HG02970 (cell line): ENCODE measurements around the gene RAB13.

Source experiments
- ATAC-seq: cut with Tn5 transposase; IDR thresholded peaks from one replicate; pipeline ENCODE4 v1.9.1; 2021; ENCODE audit warnings: mild to moderate bottlenecking, moderate library complexity, moderate number of reproducible peaks; ENCODE audit not compliant: unreplicated experiment, low FRiP score

RAB13 gene

DNA sequence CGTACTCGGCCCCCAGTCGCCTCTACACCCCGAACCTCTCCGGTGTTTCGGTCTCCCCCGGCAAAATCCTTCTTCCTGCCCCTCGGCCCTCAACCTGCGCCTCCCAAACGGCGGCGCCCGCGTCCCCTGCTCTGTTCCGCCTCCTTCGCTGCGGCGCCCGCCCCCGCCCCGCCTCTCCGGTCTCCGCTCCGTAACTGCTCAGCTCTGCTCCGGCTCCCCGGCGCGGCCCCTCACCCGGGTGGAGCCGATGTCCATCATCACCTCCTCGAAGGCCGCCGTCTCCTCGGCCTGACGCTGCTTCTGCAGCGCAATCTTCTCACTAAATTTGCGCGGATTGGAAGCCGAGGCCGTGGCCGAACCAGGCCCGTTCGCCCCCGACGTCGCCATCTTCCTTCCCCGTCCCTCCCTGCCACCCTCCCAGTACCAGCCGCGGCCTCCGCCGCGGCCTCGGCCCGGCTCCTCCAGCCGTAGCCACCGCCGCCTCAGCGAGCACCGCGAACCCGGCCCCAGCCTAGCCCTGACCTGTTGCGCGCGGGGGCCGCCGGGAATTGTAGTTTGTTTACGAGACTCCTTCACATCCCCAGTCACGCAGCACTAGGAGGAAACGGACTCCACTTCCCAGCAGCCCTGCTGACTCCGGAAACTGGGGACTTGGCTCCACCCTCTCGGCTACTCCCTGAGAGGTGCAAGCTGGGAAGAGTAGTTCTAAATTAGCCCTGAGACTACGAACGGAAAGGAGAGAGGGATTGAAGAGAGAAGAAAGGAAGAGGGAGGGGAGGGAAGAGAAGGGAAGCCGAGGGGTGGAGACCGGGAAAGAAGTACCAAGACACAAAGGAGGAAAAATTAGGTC is 27.8 kb downstream of the RAB13 start, which contains the start of gene CRTC2:
Gene CRTC2, minus strand, starts transcription at position 502 of the 850 bp plus-strand sequence. Its CDS starts 115 bp downstream, at position 387.
- peak; percentile 76 for ATAC-seq

DNA sequence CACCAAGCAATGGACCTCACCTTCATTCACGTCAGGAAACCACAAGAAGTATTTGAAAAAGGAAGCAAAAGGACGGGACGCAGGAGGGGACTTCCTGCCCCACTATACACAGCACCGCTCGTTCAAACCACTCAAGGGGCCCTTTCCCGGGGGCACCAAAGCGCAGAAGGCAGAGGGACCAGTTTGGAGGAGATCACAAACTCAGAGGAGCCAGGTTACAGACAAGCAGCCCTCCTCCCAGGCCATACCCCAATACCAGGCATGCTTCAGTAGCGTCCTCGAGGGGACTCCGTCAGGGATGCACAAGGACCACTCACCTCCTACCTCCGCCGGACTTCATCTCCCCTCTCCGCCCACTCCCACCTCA is 28.4 kb downstream of the RAB13 start:
- ATAC-seq: peak; percentile 3

DNA sequence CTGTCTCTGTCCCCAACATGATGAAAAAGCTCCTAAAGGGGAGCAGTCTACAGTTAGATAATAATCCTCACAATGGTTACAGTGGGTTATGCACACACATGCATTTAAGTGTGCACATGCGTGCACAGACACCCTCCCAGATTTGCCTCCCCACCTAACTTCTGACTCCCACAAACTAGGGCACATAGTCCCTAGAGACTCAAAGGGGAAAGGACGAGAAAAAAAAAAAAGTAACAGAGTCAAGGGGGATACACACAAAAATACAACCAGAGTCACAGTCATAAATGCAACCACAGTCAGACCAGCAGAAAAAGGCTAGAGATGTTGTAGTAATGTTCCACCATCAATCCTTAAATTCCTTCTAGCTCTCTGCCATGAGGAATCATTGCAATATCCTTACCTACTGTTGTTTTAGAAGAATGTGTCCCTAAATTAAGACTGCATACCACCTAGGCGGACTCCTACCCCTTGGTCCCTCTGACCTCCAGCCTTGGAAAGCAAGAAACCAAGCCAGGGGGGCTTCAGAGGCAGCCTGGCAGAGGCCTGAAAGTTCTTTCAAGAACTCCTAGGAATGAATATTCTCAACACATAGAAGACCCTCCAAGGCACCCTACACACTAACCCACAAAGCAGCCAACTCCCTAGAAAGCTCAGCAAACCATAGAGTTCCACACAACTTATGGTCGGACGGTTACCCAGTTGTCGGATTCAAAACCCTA is 29.0 kb downstream of the RAB13 start:
- ATAC-seq: no peak

DNA sequence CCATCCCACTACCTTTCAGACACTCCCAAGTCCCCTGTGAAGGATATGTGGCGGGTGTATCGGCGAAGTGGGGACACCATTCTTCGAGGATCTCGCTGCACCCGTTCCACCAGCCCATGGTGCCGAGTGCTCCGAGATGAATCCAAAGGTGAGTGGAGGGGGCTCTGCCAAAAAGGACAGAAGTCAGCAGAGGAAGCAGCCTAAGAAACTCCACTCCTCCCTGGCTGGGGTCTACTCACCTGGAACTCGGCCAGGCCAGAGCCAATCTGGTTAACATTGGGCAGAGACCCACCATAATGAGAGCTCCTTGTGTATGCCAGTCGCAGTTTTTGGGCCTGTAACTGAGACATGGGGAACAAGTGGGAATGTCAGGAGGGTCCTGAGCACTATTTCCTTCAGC is 31.3 kb downstream of the RAB13 start:
- no peak for ATAC-seq

DNA sequence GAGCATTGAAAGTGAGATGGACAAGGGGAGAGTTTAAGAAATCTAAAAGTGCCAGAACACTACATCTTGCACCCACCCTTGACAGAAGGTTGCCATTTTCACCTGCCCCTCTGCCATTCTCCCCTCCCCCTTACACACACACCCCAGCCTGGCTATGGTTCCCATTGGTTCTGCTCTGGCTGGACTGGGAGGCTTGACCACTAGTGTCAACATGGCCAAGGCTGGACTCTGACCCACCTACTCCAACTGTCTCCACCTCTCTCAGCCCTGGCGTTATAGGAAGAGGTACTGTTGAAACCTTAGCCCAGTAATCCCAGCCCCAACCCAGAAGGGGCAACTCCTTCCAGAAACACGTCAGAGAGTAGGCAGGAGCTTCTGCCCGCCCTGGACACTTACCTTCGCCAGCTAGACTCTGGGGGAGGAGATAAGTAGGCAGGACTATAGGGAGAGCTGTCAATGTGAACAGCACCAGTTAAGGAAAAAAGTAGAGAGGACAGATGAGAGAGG is 32.2 kb downstream of the RAB13 start:
- ATAC-seq: no peak

DNA sequence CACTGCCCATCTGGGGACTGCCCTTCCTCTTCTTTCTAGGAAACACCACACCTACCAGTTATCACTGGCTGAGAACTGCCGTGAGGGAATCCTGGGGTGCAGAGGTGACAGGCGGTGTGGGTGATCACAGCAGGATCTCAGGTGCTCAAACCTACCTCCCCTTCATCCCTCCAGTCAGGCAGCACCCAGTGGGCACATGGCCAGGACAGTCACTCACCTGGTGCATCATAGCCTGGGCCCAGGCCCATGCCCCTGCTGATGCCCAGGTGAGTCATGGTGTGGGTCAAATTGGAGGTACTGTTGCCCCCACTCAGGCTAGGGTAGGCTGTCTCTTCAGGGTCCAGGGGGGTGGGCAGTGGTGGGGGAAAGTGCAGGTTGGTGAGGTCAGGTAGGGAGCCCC is 34.3 kb downstream of the RAB13 start:
- no peak for ATAC-seq

DNA sequence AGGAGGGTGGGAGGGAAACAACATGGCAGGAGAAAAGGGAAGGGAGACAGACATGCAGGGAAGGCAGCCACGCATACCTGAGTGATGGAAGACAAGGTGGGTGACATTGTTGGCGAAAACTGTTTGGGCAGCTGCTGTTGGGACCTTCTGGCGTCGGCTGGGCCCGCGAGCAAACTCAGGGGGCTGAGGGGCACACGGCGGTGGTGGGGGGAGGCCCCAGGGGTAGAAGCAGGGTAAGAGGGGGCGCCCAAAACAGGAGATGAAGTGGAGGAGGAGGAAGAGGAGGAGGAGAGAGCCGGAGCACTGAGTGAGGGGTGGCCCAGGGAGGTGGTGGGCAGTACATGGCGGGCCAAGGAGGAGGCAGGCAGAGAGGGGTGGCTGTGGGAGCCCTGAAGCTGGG is 35.0 kb downstream of the RAB13 start:
- ATAC-seq: no peak

DNA sequence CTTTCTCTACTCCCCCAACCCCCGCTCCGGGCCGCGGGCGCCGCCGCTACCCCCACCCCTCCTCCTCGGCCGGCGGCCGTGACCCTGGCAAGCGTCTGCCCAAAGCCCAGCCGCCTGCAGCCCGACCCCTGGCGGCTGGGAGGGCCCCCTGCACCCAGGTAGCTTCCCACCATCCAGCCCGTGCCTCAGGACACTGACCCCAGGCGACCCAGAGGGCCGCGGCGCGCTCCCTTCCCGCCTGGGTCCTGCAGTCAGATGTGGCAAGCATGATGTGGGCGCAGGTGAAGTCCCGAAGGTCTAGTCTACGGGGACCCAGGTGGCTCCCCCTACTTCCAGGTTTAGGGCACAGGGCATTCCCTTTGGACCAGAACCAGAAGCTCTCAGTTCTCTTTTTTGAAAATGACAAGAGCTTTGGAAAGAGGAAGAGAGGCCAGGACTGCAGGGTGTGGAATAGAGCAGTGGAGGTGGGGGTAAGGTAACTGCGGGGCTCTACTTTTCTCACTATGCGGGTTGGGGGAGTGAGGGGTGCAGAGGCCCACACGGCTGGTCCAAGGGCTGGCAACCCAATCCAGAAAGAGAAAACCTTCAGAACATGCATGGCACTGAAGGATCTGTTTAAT is 39.4 kb downstream of the RAB13 start, which contains the start of gene DENND4B:
Gene DENND4B, minus strand, starts transcription at position 97 of the 620 bp plus-strand sequence. CDS start 2,344 bp downstream, outside the sequence.
- ATAC-seq: peak; percentile 49

DNA sequence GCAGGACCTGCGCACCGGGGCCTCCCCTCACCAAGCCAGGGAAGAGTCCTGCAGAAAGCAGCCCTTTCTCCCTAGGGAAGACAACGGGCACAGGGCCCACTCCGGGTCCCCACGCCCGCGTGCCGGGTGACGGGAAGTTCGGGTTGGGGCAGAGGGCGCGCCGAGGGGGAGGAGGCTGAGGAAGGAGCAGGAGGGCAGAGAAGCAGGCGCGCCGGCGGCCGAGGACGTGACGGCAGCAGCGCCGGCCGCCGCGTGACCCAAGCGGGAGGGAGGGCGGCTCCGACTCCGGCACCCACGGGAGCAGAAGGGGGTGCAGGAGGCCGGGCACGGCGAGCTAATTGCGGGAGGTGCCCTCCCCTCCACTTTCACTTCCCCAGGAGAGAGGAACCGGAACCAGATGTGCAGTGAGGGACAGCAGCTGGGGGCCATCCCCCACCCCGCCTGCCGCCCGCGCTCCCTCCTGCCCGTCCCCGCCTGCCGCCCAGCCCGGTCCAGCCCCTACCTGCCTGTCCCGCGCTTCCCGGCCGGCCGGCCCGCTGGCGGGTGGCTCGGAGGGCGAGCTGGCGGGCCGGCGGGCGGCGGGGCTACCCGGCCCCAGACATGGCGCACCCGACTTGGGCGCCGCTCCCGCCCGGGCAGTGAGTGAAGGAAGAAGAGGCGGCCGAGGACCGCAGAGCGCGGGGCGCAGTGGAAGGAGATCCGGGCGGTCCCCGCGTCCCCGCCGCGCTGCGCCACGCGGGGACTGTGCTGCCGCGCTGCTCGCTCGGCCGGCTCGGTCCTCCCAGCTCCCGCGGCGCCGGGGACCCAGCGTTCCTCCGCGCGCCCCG is 40.1 kb downstream of the RAB13 start:
- ATAC-seq: peak; percentile 63

DNA sequence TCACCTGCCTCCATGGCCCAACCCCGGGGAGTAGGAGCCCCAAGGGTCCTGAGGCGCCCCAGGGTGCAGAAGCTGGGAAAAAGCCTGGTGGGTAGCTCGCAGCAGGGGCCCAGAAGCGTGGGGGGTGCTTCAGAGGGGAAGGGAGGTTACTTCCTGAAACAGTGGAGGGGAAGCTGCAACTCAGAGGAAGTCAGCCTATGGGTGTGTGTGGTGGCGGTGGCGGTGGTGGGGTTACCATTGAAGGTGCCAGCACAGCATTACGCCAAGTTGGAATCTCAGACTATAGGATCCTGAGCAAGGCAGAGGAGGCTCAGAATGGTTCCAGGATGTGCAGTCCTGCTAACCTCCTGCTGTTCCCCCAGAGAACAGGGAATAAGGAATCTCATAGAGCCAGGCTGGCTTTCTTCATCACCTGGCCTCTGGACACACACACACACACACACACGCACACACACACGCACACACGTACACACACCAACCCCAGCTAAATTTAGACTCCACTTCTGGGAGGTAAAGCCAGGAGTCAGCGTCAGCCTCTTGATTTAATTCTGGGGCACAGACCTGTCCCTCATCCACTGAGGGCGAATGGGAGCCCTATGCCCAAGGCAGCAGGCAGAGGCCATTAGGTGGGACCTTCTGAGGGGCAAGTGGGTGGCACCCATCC is 40.9 kb downstream of the RAB13 start:
- ATAC-seq: no peak

DNA sequence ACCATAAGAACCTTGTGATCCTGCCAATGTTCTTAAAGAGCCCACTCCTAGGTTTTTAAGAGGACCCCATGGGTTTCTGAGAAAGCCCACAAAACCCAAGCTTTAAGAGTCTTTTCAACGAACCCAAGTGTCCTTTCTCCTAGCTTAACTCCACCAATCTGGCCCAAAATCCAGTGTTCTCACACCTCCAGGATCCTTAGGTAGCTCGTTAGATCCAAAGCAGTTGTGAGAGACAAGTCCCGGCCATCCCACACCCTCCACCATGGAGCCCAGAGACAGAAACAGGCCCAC is 41.4 kb downstream of the RAB13 start:
- ATAC-seq: no peak

DNA sequence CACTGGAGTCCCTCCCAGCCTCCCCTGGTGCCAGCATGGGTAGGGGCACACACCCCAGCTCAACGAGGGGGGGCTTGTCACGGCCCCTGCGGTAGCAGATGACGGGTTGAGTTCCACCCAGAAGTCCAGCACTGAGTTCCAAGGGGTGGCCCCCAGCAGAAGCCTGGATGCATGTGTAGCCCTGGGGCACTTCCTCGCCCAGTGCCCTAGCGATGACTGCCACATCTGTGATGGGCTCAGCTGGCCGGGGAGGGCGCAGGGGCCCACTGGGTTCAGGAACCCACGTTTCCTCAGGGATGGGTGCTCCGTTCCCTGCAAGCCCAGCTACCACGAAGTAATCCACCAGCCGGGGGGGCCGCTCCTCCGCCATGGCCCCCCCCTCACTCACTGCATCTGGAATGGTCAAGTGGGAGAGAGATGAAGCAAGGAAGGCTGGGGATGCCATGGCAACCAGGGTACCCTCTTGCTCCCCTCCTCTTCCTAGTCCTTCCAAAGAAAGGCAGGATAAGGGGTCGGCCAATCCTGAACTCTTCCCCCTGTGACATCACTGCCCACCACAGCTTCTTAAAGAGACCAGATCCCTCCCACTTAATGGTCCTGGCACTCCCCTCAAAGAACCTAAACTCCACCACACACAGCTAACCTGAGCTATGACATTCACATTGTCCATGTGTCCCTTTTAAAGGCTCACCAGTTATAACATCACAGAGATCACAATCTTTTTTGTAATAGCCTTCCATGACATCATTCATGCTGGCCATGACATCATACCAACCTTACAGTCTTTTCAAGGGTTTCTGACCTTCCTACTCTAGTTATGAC is 41.9 kb downstream of the RAB13 start:
- ATAC-seq: no peak

DNA sequence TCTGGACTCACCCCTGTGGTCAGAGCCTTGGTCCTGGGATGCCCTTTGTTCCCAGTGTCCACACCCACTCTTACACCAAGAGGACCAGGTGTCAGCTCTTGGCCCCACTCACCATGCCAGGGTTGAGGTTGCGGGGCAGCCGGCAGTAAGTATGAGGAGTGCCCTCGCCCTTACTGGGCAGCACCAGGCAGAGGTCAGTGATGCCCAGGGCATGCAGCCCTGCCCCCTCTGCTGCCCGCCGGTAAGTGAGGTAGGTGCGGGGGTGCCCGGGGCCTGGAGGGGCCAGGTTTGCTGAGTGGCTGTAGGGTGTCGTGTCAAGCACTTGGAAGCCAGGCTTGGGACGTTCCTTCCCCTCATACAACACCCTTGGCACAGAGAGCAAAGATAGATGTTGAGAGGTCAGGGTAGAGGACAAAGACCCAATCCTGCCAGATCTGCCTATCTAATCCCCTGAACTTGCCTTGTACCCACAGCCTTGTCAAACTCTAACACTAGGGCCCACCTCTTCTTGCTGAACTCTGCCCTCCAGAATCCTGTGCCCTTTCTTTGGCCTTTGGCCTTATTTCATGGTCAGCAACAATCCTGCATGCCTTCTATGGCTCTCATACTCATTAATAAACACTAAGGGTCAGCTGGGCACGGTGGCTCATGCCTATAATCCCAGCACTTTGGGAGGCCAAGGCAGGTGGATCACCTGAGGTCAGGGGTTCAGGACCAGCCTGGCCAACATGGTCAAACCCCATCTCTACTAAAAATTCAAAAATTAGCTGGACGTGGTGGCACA is 43.2 kb downstream of the RAB13 start:
- ATAC-seq: no peak

DNA sequence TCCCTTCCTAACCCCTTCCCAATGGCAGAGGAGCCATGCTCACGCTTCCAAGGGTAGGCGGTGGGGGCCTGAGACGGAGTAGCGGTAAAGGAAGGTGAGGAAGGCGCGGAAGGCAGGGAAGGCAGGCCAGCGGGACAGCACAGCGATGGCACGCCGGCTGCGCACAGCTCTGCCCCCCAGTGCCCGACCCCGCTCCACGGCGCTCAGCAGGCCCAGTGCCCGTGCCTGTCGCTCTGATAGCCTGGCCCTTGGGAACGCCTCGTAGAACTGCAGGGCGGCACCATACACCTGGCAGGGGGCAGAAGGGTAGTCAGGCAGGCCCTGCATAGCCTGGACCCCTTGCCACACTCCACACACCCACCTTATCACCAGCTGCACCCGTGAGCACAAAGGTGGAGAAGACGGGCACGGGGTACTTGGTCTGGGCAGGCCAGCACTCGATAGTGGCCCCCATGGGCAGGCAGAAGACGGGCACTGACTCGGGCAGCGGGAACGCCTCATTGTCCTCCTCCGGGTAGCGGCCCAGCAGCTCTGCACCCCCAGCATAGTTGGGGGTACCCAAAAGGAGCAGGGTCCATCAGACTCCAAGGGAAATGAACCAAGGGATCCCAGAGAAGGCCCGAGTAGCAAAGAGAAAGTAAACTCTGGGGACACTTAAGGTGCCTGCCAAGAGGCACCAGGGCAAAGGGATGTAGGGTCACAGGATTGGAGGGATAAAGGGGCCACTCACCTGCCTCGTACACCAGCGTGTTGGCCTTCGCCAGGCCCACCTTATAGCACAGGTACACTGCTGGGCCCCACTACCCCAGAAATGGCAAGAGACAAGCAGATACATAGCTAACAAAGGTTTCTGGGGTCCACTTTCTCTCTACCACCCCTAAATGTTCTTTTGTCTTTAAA is 44.1 kb downstream of the RAB13 start:
- no peak for ATAC-seq

DNA sequence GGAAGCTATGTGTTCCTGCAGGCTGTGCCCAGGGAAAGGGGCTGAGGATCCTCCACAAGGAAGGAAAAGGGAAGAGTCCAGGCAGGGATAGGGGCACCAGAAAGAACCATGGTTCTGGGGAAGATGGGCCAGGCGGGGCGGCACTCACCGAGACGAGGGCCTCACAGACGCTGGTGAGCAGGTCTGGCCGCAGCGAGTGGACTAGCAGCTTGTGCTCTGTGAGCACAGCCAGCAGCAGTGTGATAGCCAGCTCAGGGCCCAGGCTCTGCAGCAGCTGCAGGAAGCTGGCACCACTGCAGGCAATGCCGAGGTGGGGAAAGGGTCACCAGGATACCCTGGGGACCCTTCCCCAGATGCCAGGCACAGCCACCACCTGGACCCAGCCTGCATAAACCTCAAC is 45.4 kb downstream of the RAB13 start:
- ATAC-seq: no peak

DNA sequence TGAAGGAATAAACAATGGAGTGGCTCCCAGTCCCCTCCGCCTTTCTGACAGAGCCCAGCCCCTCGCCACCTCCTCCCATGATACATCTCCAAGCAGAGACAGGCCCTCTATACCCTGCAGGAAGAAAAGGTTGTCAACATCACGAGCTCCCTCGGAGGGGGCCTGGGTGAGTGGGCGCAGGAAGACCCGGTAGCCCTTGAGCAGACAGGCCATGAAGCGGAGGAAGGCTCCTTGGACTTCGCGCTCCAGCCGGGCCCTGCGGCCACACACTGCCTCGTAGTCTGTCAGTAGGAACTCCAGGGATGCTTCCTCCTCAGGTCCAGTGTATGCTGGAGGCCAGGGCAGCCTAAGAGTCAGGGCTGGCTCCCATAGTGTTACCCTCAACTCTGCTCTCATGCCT is 46.7 kb downstream of the RAB13 start:
- no peak for ATAC-seq

DNA sequence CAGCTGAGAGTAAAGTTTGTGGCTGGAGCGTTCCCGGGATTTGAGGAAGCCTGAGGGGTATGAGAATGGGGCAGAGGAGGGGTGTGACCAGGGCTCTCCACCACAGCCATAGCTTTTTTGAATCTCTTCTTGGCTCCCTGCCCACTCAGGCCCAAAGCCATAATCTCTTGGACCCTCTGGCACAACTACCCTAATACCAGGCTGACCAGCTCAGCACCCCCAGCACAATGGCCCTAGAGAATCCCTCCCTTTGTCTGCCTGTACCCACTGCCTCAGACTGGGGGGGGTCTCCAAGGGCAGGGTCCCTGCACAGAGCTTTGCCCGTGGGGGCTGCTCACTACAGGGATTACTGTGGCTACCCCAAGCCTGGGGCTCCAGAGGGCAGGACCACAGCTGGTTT is 47.1 kb downstream of the RAB13 start:
- no peak for ATAC-seq
